ENCODE measurements around the gene ZC3H14.

GRCh38 chr14:88639221-88639620, 76.4 kb downstream of the ZC3H14 start:
- TF ChIP-seq, protein P1, sequence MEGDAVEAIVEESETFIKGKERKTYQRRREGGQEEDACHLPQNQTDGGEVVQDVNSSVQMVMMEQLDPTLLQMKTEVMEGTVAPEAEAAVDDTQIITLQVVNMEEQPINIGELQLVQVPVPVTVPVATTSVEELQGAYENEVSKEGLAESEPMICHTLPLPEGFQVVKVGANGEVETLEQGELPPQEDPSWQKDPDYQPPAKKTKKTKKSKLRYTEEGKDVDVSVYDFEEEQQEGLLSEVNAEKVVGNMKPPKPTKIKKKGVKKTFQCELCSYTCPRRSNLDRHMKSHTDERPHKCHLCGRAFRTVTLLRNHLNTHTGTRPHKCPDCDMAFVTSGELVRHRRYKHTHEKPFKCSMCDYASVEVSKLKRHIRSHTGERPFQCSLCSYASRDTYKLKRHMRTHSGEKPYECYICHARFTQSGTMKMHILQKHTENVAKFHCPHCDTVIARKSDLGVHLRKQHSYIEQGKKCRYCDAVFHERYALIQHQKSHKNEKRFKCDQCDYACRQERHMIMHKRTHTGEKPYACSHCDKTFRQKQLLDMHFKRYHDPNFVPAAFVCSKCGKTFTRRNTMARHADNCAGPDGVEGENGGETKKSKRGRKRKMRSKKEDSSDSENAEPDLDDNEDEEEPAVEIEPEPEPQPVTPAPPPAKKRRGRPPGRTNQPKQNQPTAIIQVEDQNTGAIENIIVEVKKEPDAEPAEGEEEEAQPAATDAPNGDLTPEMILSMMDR (IDR thresholded peaks at IDR 0.05; ENCODE audit: low read length), result no peak
- TF ChIP-seq EZH2 (optimal IDR thresholded peaks at IDR 0.05; ENCODE audit: low read depth, low read length) (no peak), EZH2phosphoT487 (IDR thresholded peaks at IDR 0.05; ENCODE audit: low read length) (no peak)
